IPS-18c (cell line): ENCODE data around the gene PLOD3.
"Not testable (repeated sequence)": the region's sequence is repeated elsewhere in the genome, so short reads cannot be mapped to it uniquely, and the experiment has no call there.

Experiments
- H3K4me3 ChIP-seq: 2 replicates; pipeline ENCODE4 v1.7.0; 2013; ENCODE audit warnings: low read depth, mild to moderate bottlenecking, low read length, moderate library complexity; ENCODE audit not compliant: insufficient read depth
- H3K9me3 ChIP-seq: one replicate; pipeline ENCODE4 v1.6.1; 2013; ENCODE audit warnings: mild to moderate bottlenecking, low read length, moderate library complexity; ENCODE audit not compliant: control insufficient read depth, insufficient read depth

Gene PLOD3

GRCh38 chr7:101217388-101218235 is at the start of gene PLOD3, which contains the start of gene ZNHIT1:
PLOD3 (minus strand) TSS chr7:101217581; CDS start chr7:101217274, 307 bp downstream.
ZNHIT1 (plus strand) TSS chr7:101218165; CDS start chr7:101218196, 31 bp downstream.
- Histone ChIP-seq H3K4me3 (peak within 1 kb of the TSS; percentile 91), H3K9me3 (no peaks in the 10 kb centered on the region)

- Histone ChIP-seq H3K4me3 (no peak overlapping the region), H3K9me3 (peaks cover 2% of the 10 kb centered on the region)
Observed at GRCh38 chr7:101265622-101266516, 48.5 kb upstream of the PLOD3 start.

GRCh38 chr7:101264102-101264706 is 46.8 kb upstream of the PLOD3 start:
- H3K4me3 ChIP-seq, H3K9me3 ChIP-seq: not testable (repeated sequence)

GRCh38 chr7:101258243-101258731 is 40.9 kb upstream of the PLOD3 start:
- no peaks in the 10 kb centered on the region for H3K9me3 ChIP-seq
- H3K4me3 ChIP-seq = no peak overlapping the region

- H3K9me3 ChIP-seq = no peaks in the 10 kb centered on the region
- H3K4me3 ChIP-seq = no peak overlapping the region
Observed at GRCh38 chr7:101255796-101256195, 38.4 kb upstream of the PLOD3 start.

- not testable (repeated sequence) for H3K4me3 ChIP-seq
Observed at GRCh38 chr7:101253199-101253598, 35.8 kb upstream of the PLOD3 start.

GRCh38 chr7:101251871-101252659 is 34.7 kb upstream of the PLOD3 start:
- H3K4me3 ChIP-seq = peak overlapping the region; percentile 96
- no peaks in the 10 kb centered on the region for H3K9me3 ChIP-seq

More at GRCh38 chr7:101253199-101253598, 35.8 kb upstream of the PLOD3 start:
- not testable (repeated sequence) for H3K9me3 ChIP-seq

GRCh38 chr7:101250324-101250723 is 32.9 kb upstream of the PLOD3 start:
- H3K4me3 ChIP-seq = no peak overlapping the region
- no peaks in the 10 kb centered on the region for H3K9me3 ChIP-seq

- Histone ChIP-seq H3K4me3 (no peak overlapping the region), H3K9me3 (no peaks in the 10 kb centered on the region)
Observed at GRCh38 chr7:101248276-101248675, 30.9 kb upstream of the PLOD3 start.

GRCh38 chr7:101245147-101245668 is 27.8 kb upstream of the PLOD3 start:
- peak overlapping the region; percentile 73 for H3K4me3 ChIP-seq
- H3K9me3 ChIP-seq = no peaks in the 10 kb centered on the region

- peak within 1 kb of the TSS; percentile 73 for H3K4me3 ChIP-seq
- no peaks in the 10 kb centered on the region for H3K9me3 ChIP-seq
Observed at GRCh38 chr7:101244375-101245146, 27.2 kb upstream of the PLOD3 start, which contains the start of gene FIS1. FIS1 (minus strand) TSS chr7:101245081; CDS start chr7:101245004, 77 bp downstream.

- H3K9me3 ChIP-seq = no peaks in the 10 kb centered on the region
Observed at GRCh38 chr7:101243646-101244374, 26.4 kb upstream of the PLOD3 start.

GRCh38 chr7:101241443-101242349 is 24.3 kb upstream of the PLOD3 start:
- Histone ChIP-seq H3K4me3 (no peak overlapping the region), H3K9me3 (no peaks in the 10 kb centered on the region)

More at GRCh38 chr7:101243646-101244374, 26.4 kb upstream of the PLOD3 start:
- peak overlapping the region; percentile 73 for H3K4me3 ChIP-seq

- H3K9me3 ChIP-seq = no peaks in the 10 kb centered on the region
- no peak overlapping the region for H3K4me3 ChIP-seq
Observed at GRCh38 chr7:101241015-101241363, 23.6 kb upstream of the PLOD3 start.
